Astrocyte of the spinal cord (primary cell): ENCODE results near the gene M6PR.

Source experiments
- DNase-seq: peaks from one replicate; pipeline ENCODE4 v3.0.0; 2011; ENCODE audit warnings: low read depth, low spot score
- H3K4me3 ChIP-seq: 2 replicates; pipeline ENCODE4 v1.5.1; 2011; ENCODE audit warnings: low read depth, mild to moderate bottlenecking, low read length, moderate library complexity
- in situ Hi-C: cut with HindIII; loops from 2 replicates; pipeline ENCODE4 v1.10.0; 2017; ENCODE audit warnings: low sequenced_read_pairs
- TF ChIP-seq, protein P1 (sequence below): IDR thresholded peaks from 2 replicates; pipeline ENCODE4 v1.5.1; 2012; ENCODE audit warnings: low read depth, mild to moderate bottlenecking, low read length, inconsistent platforms

M6PR gene

DNA sequence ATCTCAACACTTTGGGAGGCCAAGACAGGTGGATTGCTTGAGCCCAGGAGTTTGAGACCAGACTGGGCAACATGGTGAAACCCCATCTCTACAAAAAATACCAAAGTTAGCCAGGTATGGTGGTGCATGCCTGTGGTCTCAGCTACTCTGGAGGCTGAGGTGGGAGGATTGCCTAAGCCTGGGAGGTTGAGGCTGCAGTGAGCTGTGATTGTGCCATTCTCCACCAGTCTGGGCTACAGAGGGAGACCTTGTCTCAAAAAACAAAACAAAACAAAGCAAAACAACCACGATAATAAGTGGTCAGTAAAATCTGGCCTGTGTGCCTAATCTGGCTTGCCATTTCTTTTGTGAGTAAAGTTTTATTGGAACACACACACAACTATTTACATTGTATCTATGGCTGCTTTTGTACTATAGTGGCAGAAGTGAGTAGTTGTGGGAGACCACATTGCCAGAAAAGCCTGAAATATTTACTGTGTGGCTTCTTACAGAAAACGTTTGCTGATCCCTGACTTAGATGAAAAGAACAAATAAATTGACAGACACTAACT, 20.5 kb upstream of the M6PR start:
- no peak overlapping the region for H3K4me3 ChIP-seq
- no peak for DNase-seq
- TF ChIP-seq, protein P1, sequence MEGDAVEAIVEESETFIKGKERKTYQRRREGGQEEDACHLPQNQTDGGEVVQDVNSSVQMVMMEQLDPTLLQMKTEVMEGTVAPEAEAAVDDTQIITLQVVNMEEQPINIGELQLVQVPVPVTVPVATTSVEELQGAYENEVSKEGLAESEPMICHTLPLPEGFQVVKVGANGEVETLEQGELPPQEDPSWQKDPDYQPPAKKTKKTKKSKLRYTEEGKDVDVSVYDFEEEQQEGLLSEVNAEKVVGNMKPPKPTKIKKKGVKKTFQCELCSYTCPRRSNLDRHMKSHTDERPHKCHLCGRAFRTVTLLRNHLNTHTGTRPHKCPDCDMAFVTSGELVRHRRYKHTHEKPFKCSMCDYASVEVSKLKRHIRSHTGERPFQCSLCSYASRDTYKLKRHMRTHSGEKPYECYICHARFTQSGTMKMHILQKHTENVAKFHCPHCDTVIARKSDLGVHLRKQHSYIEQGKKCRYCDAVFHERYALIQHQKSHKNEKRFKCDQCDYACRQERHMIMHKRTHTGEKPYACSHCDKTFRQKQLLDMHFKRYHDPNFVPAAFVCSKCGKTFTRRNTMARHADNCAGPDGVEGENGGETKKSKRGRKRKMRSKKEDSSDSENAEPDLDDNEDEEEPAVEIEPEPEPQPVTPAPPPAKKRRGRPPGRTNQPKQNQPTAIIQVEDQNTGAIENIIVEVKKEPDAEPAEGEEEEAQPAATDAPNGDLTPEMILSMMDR, result no peak
- in situ Hi-C loops, result no loop called here

DNA sequence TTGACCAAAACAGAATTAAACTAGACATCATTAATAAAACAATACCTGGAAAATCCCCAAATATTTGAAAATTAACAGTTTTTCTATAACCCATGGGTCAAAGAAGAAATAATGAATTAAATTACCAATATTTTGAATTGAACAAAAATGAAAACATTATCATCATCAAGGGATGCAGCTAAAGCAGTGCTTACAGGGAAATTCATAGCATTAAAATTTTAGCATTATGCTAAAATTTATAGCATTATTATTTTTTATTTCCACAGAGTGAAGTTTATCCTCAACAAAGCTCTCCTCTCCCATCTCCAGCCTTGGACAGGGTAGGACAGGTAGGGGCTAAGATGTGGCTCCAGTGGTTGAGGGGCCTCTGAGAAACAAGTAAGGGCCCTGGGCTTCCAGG, 19.3 kb upstream of the M6PR start:
- TF ChIP-seq, protein P1, result no peak
- in situ Hi-C loops, result no loop called here
- DNase-seq, result no peak
- H3K4me3 ChIP-seq, result no peak overlapping the region

DNA sequence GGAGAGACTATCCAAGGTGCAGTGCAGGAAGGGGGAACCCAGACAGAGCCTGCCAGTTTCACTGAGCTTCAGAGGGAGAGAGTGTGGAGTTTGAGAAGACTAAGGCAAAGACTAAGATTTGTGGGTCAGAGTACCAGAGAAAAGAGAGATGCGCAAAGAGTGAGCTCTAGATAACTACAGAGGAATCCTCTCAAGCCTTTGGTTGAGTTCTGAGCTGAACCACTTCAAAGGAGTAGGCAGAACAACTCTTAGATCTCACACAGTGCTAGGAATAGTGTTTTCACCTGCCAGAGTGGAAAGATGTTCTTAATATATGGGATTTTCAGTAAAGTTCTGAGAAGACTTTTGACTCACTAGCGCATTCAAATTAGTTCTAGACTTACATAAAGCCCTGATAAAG, 10.7 kb upstream of the M6PR start:
- TF ChIP-seq, protein P1, result no peak
- in situ Hi-C loops, result no loop called here

DNA sequence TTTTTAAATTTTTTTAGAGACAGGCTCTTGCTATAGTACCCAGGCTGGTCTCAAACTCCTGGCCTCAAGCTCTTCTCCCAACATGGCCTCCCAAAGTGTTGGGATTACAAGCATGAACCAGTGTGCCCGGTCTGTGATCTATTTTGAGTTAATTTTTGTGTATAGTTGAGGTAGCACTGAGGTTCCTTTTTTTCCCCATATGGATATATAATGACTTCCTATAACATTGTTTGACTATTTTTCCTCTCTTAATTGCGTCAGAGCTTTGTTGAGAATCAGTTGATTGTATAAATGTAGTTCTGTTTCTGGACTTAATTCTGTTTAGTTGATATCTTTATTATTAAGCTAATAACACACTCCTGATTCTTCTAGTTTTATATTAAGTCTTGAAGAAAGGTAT, 8.6 kb upstream of the M6PR start:
- H3K4me3 ChIP-seq, result no peak overlapping the region
- TF ChIP-seq, protein P1, result no peak
- in situ Hi-C loops, result no loop called here
- no peak for DNase-seq

More for the DNA sequence above, 10.7 kb upstream of the M6PR start:
- no peak overlapping the region for H3K4me3 ChIP-seq
- no peak for DNase-seq

DNA sequence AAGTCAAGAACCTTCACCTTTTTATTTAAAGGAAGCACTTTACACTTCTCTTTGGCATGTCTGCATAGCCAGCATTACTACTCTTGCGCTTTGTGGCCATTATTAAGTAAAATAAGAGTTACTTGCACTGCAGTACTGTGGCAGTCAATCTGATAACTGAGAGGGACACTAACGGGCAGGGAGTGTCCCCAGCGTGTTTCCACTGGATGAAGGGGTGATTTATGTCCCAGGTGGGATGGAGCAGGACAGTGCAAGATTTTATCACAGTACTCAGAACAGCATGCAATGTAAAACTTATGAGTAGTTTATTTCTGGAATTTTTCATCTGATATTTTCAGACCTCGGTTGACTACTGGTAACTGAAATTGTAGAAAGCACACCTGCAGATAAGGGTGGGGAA, 8.1 kb upstream of the M6PR start:
- no peak for DNase-seq
- no peak overlapping the region for H3K4me3 ChIP-seq
- TF ChIP-seq, protein P1, result no peak
- in situ Hi-C loops, result no loop called here

DNA sequence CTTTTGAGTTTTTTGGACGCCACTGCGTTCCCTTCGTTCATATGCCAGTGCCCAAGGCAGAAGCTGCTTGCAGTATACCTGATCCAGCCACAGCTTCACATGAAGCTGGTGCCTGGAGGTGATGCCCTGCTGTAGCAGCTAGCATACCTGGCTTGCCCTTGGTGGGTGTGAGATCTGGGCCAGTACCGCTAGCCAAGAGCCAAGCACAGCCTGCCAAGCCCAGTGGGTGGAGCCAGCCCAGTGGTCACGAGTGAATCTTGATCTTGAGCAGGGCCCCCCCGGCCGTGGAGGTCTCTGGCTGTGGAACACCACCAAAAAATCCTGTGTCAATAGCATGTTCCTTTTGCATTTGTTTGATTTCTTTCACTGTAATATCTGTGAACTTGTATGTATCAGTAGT, 7.3 kb upstream of the M6PR start:
- TF ChIP-seq, protein P1, result no peak
- DNase-seq, result no peak
- no peak overlapping the region for H3K4me3 ChIP-seq
- in situ Hi-C loops, result no loop called here

DNA sequence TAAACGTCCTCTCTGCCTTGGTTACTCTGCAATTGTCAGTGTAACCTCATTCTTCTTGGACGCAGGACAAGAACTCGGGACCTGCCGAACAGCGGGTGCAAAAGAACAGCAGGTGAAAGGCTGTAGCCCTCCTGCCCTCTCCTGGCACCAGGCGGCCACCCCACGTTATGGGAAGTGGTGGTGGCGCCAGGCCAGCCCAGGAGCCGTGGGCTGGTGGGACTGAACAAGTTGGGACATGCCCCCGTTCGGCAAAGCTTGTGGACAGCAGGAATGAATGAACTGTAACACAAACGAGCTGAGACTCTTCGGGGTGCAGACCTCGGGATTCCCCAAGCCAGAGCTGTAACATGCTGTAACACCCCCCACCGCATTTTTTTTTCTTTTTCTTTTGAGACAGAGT, 6.6 kb upstream of the M6PR start:
- DNase-seq, result no peak
- TF ChIP-seq, protein P1, result no peak
- no peak overlapping the region for H3K4me3 ChIP-seq
- in situ Hi-C loops, result no loop called here
